ENCODE data around the gene NSA2. TPM values are rescaled to one million over a fixed set of nuclear protein-coding genes. Genes with fewer than 3 reads are reported as not detected.

Gene NSA2
- total RNA-seq, 1 experiment from 2014 or later: 42.7 TPM

DNA sequence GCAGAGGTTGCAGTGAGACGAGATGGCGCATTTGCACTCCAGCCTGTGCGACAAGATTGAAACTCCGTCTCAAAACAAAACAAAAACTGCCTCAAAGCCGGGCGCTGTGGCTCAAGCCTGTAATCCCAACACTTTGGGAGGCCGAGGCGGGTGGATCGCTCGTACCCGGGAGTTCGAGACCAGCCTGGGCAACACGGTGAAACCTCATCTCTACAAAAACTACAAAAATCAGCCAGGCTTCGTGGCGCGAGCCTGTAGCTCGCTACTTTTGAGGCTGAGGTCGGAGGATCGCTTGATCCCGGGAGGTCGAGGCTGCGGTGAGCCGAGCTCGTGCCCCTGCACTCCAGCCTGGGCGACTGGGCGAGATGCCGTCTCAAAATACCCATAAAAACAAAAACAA lies 1.1 kb upstream of the NSA2 start:
- ChIA-PET CTCF (no interaction called here), POLR2A (no interaction called here)
- H3K4me3 ChIP-seq (ENCODE audit: low read depth in 2 of 2, low read length in 2 of 2): peak overlapping the region; percentile 99 to 100
- H3K27me3 ChIP-seq (ENCODE audit: control insufficient read depth, insufficient read depth, low read length): no peaks in the 10 kb centered on the region
- intact Hi-C loops (cut with micrococcal nuclease; ENCODE audit: unreplicated experiment): loop anchor here (10.0 kb wide), 1 partner anchor 149 kb away; no protein-coding TSS in a partner anchor
- BruUV-seq (replicated peaks): no TSS peak
- H3K36me3 ChIP-seq (ENCODE audit: control insufficient read depth, insufficient read depth, low read length): peaks cover 32% of the 10 kb centered on the region
- TF ChIP-seq TCF7L2 (IDR thresholded peaks at IDR 0.05; ENCODE audit: low read depth, low read length) (no peak), SIN3A (IDR thresholded peaks at IDR 0.05; ENCODE audit: borderline replicate concordance, insufficient read depth, low read depth, low read length) (no peak), POLR2AphosphoS5 (IDR thresholded peaks at IDR 0.05; ENCODE audit: low read depth, low read length) (no peak)
- TF ChIP-seq, protein P1, sequence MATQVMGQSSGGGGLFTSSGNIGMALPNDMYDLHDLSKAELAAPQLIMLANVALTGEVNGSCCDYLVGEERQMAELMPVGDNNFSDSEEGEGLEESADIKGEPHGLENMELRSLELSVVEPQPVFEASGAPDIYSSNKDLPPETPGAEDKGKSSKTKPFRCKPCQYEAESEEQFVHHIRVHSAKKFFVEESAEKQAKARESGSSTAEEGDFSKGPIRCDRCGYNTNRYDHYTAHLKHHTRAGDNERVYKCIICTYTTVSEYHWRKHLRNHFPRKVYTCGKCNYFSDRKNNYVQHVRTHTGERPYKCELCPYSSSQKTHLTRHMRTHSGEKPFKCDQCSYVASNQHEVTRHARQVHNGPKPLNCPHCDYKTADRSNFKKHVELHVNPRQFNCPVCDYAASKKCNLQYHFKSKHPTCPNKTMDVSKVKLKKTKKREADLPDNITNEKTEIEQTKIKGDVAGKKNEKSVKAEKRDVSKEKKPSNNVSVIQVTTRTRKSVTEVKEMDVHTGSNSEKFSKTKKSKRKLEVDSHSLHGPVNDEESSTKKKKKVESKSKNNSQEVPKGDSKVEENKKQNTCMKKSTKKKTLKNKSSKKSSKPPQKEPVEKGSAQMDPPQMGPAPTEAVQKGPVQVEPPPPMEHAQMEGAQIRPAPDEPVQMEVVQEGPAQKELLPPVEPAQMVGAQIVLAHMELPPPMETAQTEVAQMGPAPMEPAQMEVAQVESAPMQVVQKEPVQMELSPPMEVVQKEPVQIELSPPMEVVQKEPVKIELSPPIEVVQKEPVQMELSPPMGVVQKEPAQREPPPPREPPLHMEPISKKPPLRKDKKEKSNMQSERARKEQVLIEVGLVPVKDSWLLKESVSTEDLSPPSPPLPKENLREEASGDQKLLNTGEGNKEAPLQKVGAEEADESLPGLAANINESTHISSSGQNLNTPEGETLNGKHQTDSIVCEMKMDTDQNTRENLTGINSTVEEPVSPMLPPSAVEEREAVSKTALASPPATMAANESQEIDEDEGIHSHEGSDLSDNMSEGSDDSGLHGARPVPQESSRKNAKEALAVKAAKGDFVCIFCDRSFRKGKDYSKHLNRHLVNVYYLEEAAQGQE (IDR thresholded peaks at IDR 0.05; ENCODE audit: insufficient read depth in 1 of 2, low read depth in 2 of 2, low read length in 1 of 2): no peak
- TF ChIP-seq, protein P2, sequence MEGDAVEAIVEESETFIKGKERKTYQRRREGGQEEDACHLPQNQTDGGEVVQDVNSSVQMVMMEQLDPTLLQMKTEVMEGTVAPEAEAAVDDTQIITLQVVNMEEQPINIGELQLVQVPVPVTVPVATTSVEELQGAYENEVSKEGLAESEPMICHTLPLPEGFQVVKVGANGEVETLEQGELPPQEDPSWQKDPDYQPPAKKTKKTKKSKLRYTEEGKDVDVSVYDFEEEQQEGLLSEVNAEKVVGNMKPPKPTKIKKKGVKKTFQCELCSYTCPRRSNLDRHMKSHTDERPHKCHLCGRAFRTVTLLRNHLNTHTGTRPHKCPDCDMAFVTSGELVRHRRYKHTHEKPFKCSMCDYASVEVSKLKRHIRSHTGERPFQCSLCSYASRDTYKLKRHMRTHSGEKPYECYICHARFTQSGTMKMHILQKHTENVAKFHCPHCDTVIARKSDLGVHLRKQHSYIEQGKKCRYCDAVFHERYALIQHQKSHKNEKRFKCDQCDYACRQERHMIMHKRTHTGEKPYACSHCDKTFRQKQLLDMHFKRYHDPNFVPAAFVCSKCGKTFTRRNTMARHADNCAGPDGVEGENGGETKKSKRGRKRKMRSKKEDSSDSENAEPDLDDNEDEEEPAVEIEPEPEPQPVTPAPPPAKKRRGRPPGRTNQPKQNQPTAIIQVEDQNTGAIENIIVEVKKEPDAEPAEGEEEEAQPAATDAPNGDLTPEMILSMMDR (IDR thresholded peaks at IDR 0.05): no peak
- ATAC-seq (no peak), DNase-seq (ENCODE audit: low read depth, low spot score) (no peak)
- H3K9me3 ChIP-seq (ENCODE audit: control insufficient read depth, insufficient read depth, low read depth, low read length): no peaks in the 10 kb centered on the region
- in situ Hi-C loops (cut with HindIII; ENCODE audit: low pct_unique_long_range_greater_than_20kb, low sequenced_read_pairs): no loop called here
- H3K27ac ChIP-seq (ENCODE audit: low read length): peak overlapping the region; percentile 98
- H3K4me1 ChIP-seq (ENCODE audit: control insufficient read depth, insufficient read depth, low read length): peaks cover 27% of the 10 kb centered on the region

DNA sequence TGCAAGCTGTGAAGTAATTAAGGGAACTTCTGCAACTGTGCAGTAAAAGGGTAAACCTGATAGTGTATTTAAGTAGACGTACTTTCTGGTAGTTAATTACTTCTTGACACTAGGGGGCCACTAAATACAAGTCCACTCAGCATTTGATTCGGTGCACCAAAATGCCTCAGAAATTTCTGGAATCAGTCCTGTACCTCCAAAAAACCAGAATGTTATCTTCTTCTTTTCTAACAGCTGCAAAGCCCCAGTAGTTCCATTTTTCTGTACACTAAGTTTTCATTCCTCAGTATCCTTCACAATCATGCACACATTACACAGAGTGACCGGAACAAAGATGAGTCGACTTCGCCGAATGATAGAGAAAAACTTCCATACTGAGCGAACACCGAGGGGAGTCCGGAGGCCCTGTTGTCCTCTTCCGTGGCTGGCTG lies 616 bp upstream of the NSA2 start:
- in situ Hi-C loops (cut with HindIII; ENCODE audit: low pct_unique_long_range_greater_than_20kb, low sequenced_read_pairs): no loop called here
- POLR2A ChIA-PET: interaction anchor here (0.5 kb wide), 1 partner anchor 89 kb away, joined by 8 read pairs; no protein-coding TSS in a partner anchor

More for the DNA sequence above, 616 bp upstream of the NSA2 start:
- TF ChIP-seq SIN3A (IDR thresholded peaks at IDR 0.05; ENCODE audit: borderline replicate concordance, insufficient read depth, low read depth, low read length) (no peak), TCF7L2 (IDR thresholded peaks at IDR 0.05; ENCODE audit: low read depth, low read length) (no peak), POLR2AphosphoS5 (IDR thresholded peaks at IDR 0.05; ENCODE audit: low read depth, low read length) (no peak)
- TF ChIP-seq, protein P1 (IDR thresholded peaks at IDR 0.05; ENCODE audit: insufficient read depth in 1 of 2, low read depth in 2 of 2, low read length in 1 of 2): no peak
- TF ChIP-seq, protein P2 (IDR thresholded peaks at IDR 0.05): no peak
- ATAC-seq (no peak), DNase-seq (ENCODE audit: low read depth, low spot score) (no peak)
- Histone ChIP-seq H3K27me3 (ENCODE audit: control insufficient read depth, insufficient read depth, low read length) (no peaks in the 10 kb centered on the region), H3K9me3 (ENCODE audit: control insufficient read depth, insufficient read depth, low read depth, low read length) (no peaks in the 10 kb centered on the region), H3K4me3 (ENCODE audit: low read depth in 2 of 2, low read length in 2 of 2) (peak overlapping the region; percentile 99 to 100), H3K4me1 (ENCODE audit: control insufficient read depth, insufficient read depth, low read length) (peaks cover 25% of the 10 kb centered on the region), H3K36me3 (ENCODE audit: control insufficient read depth, insufficient read depth, low read length) (peaks cover 32% of the 10 kb centered on the region), H3K27ac (ENCODE audit: low read length) (peak overlapping the region; percentile 98)
- CTCF ChIA-PET: no interaction called here
- intact Hi-C loops (cut with micrococcal nuclease; ENCODE audit: unreplicated experiment): loop anchor here (10.0 kb wide), 1 partner anchor 148 kb away; no protein-coding TSS in a partner anchor
- TSS peak; percentile 83 for BruUV-seq (replicated peaks)
